HepG2 (cell line): ENCODE results near the gene DROSHA. TPM values are rescaled to one million over a fixed set of nuclear protein-coding genes. Genes with fewer than 3 reads are reported as not detected.

Experiments
- ARID2 ChIP-seq: sonication (generic); formaldehyde crosslinking; IDR thresholded peaks from 2 replicates; pipeline ENCODE4 v1.8.1; 2022; ENCODE audit warnings: mild to moderate bottlenecking, missing genetic modification reagents, borderline replicate concordance
- ARNT2 ChIP-seq: sonication (generic); formaldehyde crosslinking; IDR thresholded peaks from 2 replicates; pipeline ENCODE4 v1.8.0; 2022; ENCODE audit warnings: mild to moderate bottlenecking, low read depth, missing genetic modification reagents, moderate library complexity
- ATF2 ChIP-seq: sonication (generic); formaldehyde crosslinking; IDR thresholded peaks from 2 replicates; pipeline ENCODE4 v1.4.0; 2020; ENCODE audit warnings: missing genetic modification reagents
- BRD4 ChIP-seq: sonication (generic); formaldehyde crosslinking; IDR thresholded peaks from 2 replicates; pipeline ENCODE4 v1.4.0; 2020; ENCODE audit warnings: missing genetic modification reagents
- CBX5 ChIP-seq: sonication (generic); formaldehyde crosslinking; IDR thresholded peaks from 2 replicates; pipeline ENCODE4 v1.4.0; 2020; ENCODE audit warnings: missing genetic modification reagents, borderline replicate concordance
- HBP1 ChIP-seq: IDR thresholded peaks from 2 replicates; pipeline ENCODE4 v1.6.1; 2016; ENCODE audit warnings: low read depth, control low read depth
- HDAC2 ChIP-seq: sonication (generic); formaldehyde crosslinking; IDR thresholded peaks from 2 replicates; pipeline ENCODE4 v1.4.0; 2020; ENCODE audit warnings: missing genetic modification reagents
- HHEX ChIP-seq: IDR thresholded peaks from 2 replicates; pipeline ENCODE4 v1.6.1; 2016; ENCODE audit warnings: control low read depth
- IKZF5 ChIP-seq: IDR thresholded peaks from 2 replicates; pipeline ENCODE4 v1.6.1; 2018; ENCODE audit warnings: missing genetic modification reagents, mild to moderate bottlenecking, missing compliant biosample characterization
- MLXIP ChIP-seq: sonication (generic); formaldehyde crosslinking; IDR thresholded peaks from 2 replicates; pipeline ENCODE4 v1.9.0; 2021; ENCODE audit warnings: missing genetic modification reagents, borderline replicate concordance
- MNT ChIP-seq: fragments of 450-650 bp; IDR thresholded peaks from 2 replicates; pipeline ENCODE4 v1.6.1; 2016
- POLR2A ChIP-seq, 2 experiments: IDR thresholded peaks; 2 replicates each; pipeline ENCODE4 v1.6.1; 2011; ENCODE audit warnings: low read depth in 2 of 2, low read length in 2 of 2, mild to moderate bottlenecking in 1 of 2, moderate library complexity in 1 of 2; ENCODE audit not compliant: insufficient read depth in 1 of 2
- SIN3A ChIP-seq: IDR thresholded peaks from 2 replicates; pipeline ENCODE4 v1.6.1; 2011; ENCODE audit warnings: low read depth, mild to moderate bottlenecking, control low read depth, low read length, borderline replicate concordance
- SIN3B ChIP-seq: fragments of 150-350 bp; IDR thresholded peaks from 2 replicates; pipeline ENCODE4 v1.6.1; 2014; ENCODE audit warnings: low read length
- SRSF9 ChIP-seq: fragments of 200-400 bp; formaldehyde crosslinking; IDR thresholded peaks from 2 replicates; pipeline ENCODE4 v1.6.1; 2018; ENCODE audit warnings: borderline replicate concordance, mild to moderate bottlenecking, low read depth, low read length; ENCODE audit not compliant: insufficient read depth, poor library complexity, severe bottlenecking
- TP53 ChIP-seq: sonication (generic); formaldehyde crosslinking; conservative IDR thresholded peaks from 2 replicates; pipeline ENCODE4 v1.4.0; 2020; ENCODE audit warnings: missing genetic modification reagents
- U2AF1 ChIP-seq: fragments of 200-400 bp; formaldehyde crosslinking; optimal IDR thresholded peaks from 2 replicates; pipeline ENCODE3; 2017; ENCODE audit warnings: mild to moderate bottlenecking, low read depth, low read length
- ZNF383 ChIP-seq: sonication (generic); formaldehyde crosslinking; IDR thresholded peaks from 2 replicates; pipeline ENCODE4 v1.4.0; 2020; ENCODE audit warnings: missing genetic modification reagents, mild to moderate bottlenecking, borderline replicate concordance
- ZNF414 ChIP-seq: sonication (generic); formaldehyde crosslinking; IDR thresholded peaks from 2 replicates; pipeline ENCODE4 v1.5.0; 2020; ENCODE audit warnings: missing genetic modification reagents
- ZNF451 ChIP-seq: sonication (generic); formaldehyde crosslinking; IDR thresholded peaks from 2 replicates; pipeline ENCODE4 v1.5.0; 2020; ENCODE audit warnings: mild to moderate bottlenecking, missing genetic modification reagents
- ZNF550 ChIP-seq: sonication (generic); formaldehyde crosslinking; IDR thresholded peaks from 2 replicates; pipeline ENCODE4 v1.4.0; 2020; ENCODE audit warnings: mild to moderate bottlenecking, missing genetic modification reagents, borderline replicate concordance
- ZNF672 ChIP-seq: sonication (generic); formaldehyde crosslinking; IDR thresholded peaks from 2 replicates; pipeline ENCODE4 v1.8.1; 2022; ENCODE audit warnings: missing genetic modification reagents
- polyA plus RNA-seq, 8 experiments: library from polyadenylated mRNA; depleted of rRNA in 3 of 8; stranded (reverse) in 7 of 8; unstranded in 1 of 8; fragments of >200 nt; fragmentation: Illumina TruSeq in 4 of 8; extraction: Trizol in 4 of 8; gene quantifications; 2 replicates each; pipeline versions ENCODE4 v1.2.1 to v1.2.3, GENCODE V29; 2011 to 2016; ENCODE audit warnings: low read depth in 4 of 8, missing spikeins in 1 of 8, mixed read lengths in 1 of 8; ENCODE audit not compliant: insufficient read depth in 1 of 8
- total RNA-seq, 5 experiments: library from RNA; depleted of rRNA; stranded (reverse); fragments of >200 nt; fragmentation: Illumina TruSeq; extraction: Trizol; gene quantifications; 2 replicates each; pipeline ENCODE4 v1.2.3, GENCODE V29; 2016; ENCODE audit warnings: low read depth in 1 of 5

DROSHA gene
- total and polyA plus RNA-seq, 2 of the 13 experiments (the other 11 are each of a cell fraction or from before 2014, with no cell fraction given) = 22.3 to 29.4 TPM

- 0 out of 2 replicates have a peak, but pooled peaks have one; percentile 2 for TF ChIP-seq CBX5 (CRISPR knock-in tag)
- 0 out of 2 replicates have a peak, but pooled peaks have one; percentile 10 for TF ChIP-seq HDAC2 (CRISPR knock-in tag)
- 0 out of 2 replicates have a peak, but pooled peaks have one; percentile 17 for TF ChIP-seq BRD4 (CRISPR knock-in tag)
- TF ChIP-seq POLR2A (IDR thresholded peaks at IDR 0.05; ENCODE audit: insufficient read depth in 1 of 2, low read depth in 2 of 2, low read length in 2 of 2) = no peak
- TF ChIP-seq ZNF550 (CRISPR knock-in tag) = no peak
- TF ChIP-seq ATF2 (CRISPR knock-in tag) = no peak
- peak; percentile 91 for TF ChIP-seq SIN3B
- peak; percentile 52; the same call in 1 of the 2 replicates for TF ChIP-seq HBP1
- no peak for TF ChIP-seq MLXIP (CRISPR knock-in tag)
- TF ChIP-seq ZNF451 (CRISPR knock-in tag) = 0 out of 2 replicates have a peak, but pooled peaks have one; percentile 3
- TF ChIP-seq SIN3A = 0 out of 2 replicates have a peak, but pooled peaks have one; percentile 56
- peak; percentile 15; the same call in 1 of the 2 replicates for TF ChIP-seq MNT
- TF ChIP-seq ARID2 (CRISPR knock-in tag) = 0 out of 2 replicates have a peak, but pooled peaks have one; percentile 9
- no peak for TF ChIP-seq IKZF5 (CRISPR knock-in tag)
- TF ChIP-seq ARNT2 = no peak; the same call in 1 of the 2 replicates
- TF ChIP-seq U2AF1 = peak; percentile 39
- no peak for TF ChIP-seq SRSF9
- no peak for TF ChIP-seq ZNF672
- no peak for TF ChIP-seq TP53 (CRISPR knock-in tag)
- 0 out of 2 replicates have a peak, but pooled peaks have one; percentile 7 for TF ChIP-seq ZNF383 (CRISPR knock-in tag)
- no peak for TF ChIP-seq HHEX (CRISPR knock-in tag)
- TF ChIP-seq ZNF414 (CRISPR knock-in tag) = no peak
These were observed 378 bp downstream of the DROSHA start (continued) for GRCh38 chr5:31531543-31531887.
